ENCODE results near the gene SSR2.
"Not testable (repeated sequence)": the region's sequence is repeated elsewhere in the genome, so short reads cannot be mapped to it uniquely, and the experiment has no call there.

Gene SSR2

DNA sequence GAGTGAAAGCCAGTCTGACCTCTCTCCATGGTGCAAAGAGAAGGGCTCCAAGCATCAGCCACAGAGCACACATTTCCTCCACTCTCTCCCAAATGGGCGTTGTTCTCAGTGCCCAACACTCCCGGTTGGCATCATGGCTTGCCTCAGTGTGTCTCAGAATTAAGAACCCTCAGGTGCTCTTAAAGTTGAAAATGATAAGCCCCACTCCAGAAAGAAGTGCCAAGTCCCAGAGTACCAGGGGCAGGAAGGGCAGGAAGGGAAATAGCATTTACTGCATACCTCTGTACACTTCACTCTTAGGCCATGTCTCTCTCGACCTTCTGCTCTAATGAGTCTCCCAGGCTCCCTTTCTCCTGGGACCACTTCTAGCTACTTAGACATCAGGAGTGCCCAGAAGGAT, 27.2 kb downstream of the SSR2 start:
- no peak for DNase-seq (ENCODE audit: low read depth)

DNA sequence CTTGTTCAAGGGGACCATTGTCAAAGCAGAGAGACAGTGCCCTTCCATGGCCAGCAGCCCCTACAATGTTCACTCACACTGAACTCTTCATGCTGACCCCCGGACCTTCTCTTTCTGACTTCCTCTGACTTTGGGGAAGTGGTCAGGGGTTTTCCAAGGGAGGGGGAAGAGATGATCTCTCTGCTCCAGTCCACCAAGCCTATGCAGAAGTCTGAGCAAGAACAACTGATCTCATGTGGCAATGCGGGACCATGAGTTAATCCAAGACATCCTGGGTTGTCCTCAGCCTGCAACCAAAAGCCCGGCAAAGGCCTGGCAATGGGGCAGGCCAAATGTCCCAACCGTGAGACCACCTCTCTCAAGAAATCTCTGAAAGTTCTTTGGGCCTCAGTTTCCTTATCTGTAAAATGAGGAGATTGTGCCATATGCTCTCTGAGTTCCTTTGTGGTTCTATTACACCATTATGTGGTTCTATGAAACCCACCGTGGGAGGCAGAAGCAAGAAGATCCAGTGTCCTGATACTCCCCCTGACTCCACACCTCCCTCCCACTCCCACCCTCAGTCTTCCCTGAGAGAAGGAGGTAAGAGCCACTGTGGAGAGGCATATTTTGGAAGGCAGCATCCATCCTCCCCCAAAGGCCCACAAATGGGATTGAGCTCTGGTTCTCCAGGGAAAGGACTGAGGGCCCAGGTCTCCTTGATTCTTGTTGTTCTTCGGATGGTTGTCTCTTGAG, 30.6 kb downstream of the SSR2 start:
- no peak for DNase-seq (ENCODE audit: low read depth)

DNA sequence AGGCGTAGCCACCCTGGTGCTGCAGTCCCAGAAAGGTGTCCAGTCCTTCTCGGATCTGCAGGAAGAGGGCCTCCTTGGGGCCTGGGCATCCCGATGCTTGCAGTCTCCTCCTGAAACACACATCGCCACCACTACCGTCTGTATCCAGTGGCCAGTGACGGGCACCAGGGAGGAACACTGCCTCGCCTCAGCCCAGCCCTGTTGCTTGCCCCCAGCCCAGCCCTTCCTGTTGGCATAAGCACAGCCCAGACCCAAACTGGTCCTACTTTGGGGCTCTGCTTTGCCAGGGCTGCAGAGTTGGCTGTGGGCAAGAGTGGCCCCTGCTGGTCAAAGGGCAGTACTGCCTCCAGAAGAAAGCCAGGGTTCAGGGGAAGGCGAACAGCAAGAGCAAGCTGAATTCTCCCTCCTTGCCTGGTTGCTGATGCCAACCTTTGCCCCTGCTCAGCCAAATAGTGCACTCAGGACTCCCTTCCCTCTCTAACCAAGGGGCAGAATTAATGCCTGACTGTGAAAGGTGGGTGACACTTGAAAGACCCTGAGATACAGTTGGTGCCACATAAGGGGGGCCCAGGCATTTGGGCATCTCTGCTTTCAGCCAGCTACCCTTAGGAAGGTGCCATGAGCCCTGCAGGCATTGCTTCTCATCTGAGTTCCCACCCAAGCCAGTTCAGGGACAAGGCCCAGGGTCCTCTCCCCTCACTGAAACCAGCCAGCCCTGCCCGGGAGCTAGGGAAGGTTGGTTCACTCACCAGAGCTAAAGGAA, 31.3 kb downstream of the SSR2 start:
- peak; percentile 59 for DNase-seq (ENCODE audit: low read depth)

DNA sequence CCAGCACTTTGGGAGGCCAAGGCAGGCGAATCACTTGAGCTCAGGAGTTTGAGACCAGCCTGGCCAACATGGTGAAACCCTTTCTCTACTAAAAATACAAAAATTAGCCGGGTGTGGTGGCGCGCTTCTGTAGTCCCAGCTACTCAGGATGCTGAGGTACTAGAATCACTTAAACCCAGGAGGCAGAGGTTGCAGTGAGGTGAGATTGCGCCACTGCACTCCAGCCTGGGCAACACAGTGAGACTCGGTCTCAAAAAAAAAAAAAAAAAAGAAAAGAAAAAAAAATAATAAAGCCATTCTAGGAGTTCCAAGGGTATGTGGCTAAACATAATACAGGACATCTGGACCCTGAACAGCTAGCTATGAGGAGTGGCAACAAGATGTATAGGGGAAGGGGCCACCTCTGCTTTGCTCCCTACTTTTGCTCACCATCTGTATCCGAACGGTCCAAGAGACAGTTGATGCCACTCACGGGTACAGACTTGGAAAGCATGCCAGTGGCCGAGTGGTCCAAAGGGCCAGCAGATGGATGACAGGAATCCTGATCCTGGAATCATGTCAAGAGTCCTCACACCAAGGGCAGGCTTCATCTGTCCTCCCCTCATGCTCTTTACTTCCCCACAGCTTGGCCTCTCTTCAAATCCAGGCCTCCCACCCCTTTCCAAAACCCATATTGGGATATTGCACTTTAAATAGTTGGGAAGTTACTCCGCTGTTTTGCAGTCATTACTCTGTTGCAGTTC, 35.7 kb downstream of the SSR2 start:
- not testable (repeated sequence) for DNase-seq (ENCODE audit: low read depth)

DNA sequence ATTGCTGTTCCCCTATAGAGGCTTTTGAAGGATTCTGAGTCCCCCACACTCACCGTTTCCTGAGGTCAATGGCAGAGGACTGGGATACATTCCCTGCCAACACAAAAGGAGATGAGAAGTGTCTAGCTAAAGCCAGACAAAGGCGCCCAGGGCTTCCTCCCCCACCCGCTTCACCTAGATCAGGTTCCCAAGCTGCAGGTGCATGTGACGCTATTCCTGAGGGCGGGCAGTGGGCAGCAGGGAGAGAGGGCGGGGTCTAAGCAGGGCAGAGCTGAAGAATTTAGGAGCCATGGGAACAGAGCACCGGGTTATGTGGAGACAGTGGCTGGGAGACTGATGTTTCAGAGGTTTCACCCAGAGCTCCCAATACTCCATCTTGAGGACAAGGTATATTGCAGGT, 36.4 kb downstream of the SSR2 start:
- DNase-seq (ENCODE audit: low read depth): no peak

DNA sequence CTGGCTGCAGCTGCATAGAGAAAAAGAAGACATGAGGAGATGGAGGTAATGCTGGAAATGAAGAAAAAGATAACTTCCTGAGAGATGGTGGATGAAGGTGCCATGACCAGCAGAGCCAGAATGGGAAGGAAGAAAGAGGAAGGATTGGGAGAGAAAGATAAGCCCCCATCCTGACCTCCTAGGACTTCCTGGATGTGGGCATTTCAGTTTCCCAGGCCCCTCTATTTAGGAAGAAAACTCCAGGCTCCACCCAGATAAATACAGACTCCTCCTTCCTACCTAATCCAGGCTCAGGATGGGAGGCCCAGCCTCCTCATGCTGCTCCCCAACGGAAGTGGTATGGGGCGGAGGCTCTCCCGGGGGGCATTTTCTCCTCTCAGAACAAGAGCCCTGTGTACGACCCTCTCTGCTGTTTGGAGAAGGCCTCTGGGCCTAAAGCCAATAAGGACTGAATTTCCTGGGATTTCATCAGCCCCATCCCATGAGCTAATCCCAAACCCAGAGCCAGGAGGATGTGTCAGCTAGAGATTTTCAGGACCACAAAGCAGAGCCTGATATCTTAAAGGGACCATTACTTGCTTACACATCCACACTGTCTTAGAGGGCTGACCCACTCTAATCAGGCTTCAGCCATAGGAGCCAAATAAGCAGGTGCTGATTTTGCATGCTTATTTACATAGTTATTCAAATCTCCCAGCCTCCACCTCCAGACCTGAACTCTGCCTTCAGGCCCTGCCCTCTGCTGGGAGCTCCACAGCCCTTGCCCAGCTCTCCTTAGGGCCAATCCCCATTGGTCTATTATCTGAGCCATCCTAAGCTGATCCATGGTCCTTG, 37.3 kb downstream of the SSR2 start:
- no peak for DNase-seq (ENCODE audit: low read depth)

DNA sequence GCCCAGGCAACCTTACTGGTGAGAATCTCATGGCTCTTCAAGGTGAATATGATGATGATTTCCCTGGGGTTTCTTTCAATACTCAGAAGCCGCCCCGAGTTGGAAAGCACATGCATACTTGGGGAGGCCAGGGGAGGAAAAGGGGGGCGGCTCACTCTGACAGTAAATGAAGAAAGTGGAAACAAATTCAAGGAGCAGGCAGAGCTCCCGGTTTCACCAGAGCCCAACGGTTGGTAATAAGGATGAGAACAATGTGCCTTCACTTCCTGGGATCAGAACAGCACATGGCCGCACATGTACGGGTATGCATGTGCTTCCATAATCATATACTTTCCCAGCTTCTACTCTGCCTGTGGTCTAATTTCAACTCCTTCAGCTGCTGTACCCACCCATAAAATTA, 38.6 kb downstream of the SSR2 start:
- DNase-seq (ENCODE audit: low read depth): no peak

DNA sequence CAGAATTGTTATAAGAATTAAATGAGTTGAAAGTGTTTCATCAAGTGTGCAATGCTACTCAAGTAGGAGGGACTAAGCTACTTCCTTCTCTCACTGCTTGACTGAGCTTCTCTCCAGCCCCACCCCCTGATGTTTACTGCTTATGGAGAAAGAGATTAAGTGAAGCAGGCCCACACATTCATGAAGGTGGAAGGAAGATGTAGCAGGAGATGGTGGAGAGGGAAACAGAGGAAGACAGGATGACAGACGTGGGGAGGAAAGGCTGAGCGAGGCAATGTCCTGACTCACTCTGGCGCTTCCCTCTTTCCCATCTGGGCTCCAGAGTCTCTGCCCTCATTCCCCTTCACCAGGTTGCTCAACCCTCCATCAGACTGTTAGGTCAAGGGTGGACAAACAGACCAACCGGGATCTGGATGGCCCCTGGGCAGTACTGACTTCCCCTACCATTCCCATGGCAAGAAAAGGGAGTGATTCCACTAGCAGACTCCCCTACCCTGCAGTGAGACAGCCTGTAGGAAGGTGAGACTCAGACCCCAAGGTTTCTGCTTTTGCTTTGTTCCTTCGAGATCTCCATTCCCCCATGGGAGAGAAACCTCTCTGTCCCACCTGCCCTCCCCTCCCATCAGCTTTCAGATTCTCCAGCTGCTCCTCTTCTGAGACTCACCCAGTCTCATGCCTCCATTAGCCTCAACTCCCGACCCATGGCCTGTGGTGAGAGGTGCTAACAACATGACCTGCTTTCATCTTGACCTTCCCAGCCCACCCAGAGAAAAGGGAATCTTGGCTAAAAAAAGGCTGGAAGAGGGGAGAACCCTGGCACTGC, 39.3 kb downstream of the SSR2 start:
- no peak for DNase-seq (ENCODE audit: low read depth)

DNA sequence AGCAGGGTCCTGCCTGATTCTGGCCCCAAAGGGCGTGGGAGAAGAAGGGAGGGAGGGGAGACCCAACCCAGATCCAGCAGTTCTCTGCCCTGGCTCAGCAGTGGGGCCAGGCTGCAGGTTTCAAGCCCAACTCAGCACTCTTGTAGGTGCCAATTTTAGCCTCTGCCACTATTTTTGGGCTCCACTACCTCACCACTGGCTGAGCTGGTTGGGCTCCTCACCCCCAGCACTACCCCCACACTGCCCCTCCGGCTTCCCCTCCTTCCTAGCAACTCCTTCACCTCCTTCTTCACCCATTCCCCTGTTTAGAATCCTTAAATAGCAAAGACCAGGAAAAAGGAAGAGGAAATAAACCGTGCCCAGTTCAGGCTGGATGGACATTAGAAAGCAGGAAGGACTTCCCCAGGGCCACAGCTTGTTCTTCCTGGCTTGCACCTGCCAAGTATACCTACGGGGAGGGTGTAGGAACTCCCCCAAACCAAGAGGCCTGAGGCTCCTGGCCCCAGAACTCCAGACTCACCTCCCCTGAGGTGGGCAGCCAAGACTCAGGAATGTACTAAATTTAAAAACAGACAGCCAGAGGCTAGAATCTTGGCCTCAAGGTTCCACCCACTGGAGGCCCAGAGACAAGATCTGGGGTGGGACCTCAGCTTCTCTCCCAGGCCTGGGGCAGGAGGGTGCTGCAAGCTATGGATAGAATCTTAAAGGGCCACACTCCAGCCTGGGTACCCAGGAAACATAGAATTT, 41.0 kb downstream of the SSR2 start:
- no peak for DNase-seq (ENCODE audit: low read depth)

DNA sequence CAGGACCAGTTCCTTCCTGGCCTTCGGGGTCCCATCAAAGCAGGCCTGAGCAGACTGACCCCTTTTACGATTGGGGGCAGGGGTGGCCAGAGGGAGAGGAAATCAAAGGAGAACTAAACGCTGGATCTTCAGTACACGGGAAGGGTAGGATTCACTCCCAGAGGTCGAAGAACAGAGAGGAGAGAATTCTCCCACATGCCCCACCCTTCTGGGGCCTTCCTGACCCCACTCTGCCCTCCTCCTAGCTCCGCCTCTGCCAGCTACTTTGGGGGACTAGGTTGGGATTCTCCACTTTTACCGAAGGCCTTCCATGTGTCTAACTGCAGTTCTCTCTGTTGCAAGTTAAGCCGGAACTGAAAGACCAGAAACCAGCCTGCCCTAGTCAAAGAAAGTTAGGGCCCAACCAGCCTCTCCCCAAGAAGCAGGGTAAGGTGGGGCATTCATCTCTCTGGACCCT, 41.8 kb downstream of the SSR2 start:
- DNase-seq (ENCODE audit: low read depth): no peak

DNA sequence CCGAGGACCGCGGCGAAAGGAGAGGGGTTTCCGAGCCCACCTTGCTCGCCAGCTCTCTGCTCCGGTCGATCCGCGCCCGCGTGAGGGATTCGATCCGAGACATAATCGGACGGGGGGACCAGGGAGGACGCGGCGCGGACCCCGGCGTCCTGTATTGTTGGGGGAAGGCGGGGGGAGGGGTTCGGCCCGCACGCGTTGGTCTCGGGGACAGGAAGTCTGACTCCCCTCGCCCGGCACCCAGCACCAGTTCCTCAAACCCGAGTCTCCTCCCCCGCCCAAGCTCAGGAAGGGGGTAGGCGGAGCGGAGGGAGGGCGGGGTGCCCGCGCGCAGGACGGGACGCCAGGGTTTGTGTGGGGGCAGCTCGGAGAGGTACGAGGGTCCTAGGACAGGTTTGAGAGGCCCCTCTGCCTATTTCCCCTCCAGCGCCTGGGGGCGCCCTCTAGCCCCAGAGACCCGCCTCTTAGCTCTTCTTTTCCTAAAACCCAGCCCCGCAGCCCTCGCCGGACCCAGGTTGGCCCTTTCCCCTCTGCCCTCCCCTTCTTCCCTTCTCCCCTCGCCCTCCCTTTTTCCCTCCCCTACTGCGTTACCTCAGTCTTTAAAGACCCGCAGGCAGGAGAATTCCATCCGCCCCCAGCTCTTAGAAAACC, 42.3 kb downstream of the SSR2 start, which contains the start of gene ARHGEF2:
Gene ARHGEF2 (minus strand): TSS at position 223 of the 648 bp plus-strand sequence. CDS start 120 bp downstream, at position 103.
- DNase-seq (ENCODE audit: low read depth): peak; percentile 69

DNA sequence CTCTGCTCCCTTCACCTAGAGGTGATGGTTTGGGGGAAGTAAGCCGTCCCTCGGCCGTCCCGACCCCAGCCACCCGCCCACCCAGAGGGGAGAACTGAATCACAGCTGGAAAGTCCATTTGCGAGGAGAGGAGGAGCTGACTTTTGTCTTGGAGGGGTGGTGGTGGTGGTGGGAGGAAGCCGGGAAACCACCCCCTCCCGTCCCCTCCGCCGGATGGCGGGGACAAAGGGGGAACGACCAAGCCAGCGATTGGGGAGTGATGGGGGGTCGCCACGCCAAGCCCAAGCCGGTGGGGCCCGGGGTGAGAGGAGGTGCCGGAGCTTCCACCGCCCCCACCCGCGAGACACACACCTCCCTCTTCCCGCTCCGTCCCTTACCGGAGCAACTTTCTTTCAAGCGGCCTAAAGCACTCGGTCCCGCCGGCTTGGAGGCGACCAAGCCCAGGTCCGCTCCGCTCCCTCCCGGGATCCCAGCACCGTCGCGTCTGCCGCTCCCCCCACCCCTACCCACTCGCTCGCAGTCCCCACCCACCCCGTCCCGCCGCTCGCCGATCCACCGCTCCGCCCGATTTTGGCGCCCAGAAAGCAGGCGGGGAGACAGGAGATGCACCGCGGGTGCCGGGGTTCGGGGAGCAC, 42.9 kb downstream of the SSR2 start:
- peak; percentile 59 for DNase-seq (ENCODE audit: low read depth)

DNA sequence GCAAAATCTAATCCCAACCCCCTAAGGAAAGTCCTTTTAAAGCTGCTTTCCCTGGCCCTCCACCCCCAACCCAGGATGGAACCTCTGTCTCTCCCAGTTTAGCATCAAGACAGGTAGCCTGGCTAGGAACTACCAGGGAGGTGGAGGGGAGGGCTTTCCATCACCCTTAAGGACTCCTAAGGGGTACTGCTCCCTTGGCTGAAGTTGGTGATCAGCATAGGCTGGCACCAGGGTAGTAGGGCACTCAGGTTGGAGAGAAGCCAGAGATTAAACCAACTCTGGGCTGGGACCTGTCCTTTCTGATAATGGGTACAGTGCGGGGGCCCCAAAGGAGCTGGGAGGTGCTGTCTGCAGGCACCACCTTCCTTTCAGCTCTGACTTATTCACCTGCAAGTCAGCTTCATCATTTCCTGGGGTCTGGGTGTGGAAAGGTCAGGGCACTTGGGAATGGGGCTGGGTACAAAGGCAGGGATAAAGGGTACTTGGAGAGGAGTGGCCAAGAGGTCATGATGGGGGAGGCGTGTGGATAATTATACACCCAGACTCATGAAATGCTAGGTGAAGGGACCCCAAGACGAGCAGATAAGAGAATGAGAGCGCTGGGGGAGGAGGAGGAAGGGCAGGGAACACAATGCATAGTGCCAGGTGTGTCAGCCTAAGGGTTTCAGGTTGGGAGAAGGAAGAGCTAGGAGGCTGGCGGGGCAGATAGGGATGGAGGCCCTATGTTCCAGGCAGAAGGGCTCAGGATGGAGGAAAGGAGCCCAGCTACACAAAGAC, 43.6 kb downstream of the SSR2 start:
- no peak for DNase-seq (ENCODE audit: low read depth)

DNA sequence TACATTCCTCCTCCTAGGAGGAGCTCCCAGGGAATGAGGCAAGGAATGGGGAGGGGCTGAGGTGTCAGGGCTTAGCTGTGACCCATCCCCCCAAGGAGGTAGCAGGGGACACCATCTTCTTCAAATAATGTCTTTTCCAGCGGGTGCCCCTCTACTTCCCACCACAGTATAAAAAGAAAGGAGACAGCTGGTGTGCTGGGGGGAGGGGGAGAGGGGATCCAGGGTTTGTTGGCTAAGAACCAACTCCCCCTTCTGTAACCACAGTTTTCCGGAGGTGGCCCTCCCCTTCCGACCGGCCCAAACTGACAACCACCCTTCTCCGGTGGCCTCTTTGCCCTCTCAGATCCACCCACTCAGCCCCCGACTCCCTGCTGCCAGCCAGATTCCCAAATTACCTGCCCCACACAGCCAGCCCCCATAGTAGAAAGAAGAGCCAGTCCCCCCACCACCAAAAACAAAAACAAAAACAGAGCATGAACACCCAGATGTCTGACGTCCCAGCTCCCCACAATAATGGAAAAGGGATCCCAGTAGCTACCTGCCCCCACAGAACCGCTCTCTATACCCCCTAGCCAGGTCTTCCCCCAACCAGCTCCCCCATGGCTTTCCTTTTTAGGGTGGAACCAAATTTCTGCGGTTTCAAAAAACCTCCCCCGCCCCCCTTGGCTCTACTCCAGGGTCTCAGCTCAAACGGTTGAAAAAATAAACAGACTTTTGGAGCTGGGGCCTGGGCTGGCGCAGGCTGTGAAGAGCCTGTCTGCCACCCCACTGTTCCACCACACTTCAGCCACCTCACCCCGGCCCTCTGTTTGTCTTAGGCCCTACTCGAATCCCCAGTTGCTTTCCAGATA, 44.5 kb downstream of the SSR2 start:
- DNase-seq (ENCODE audit: low read depth): peak; percentile 34

DNA sequence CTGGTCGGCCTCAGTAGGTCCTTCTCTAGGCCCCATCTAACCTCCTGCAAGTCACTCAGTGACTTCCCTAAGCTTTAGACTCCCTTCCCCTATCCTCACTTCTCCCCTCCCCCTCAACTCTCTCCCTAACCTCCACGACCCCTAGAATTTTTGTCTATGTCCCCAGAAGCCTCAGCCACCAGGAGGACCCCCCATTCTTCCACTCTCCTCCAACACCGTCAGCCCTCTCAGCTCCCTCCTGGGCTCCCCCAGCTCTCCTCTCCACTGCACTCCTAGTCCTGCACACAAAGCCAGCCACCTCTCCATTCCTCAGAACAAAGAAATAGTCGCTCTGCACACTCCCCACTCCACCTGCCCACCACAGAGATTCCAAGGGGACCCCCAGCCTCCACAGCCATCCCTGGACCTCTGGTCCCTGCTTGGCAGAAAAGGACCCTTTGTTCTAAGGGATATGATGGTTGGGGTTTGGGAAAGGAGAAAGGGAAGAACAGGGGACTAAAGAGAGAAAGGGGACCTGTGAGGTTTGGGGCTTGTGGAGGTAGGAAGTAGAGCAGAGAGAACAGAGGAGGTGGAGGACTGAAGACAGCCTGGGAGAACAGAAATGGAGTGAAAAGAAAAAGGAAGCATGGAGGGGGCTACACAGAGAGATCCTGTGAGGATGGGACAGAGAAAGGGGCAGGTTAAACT, 45.2 kb downstream of the SSR2 start:
- no peak for DNase-seq (ENCODE audit: low read depth)

DNA sequence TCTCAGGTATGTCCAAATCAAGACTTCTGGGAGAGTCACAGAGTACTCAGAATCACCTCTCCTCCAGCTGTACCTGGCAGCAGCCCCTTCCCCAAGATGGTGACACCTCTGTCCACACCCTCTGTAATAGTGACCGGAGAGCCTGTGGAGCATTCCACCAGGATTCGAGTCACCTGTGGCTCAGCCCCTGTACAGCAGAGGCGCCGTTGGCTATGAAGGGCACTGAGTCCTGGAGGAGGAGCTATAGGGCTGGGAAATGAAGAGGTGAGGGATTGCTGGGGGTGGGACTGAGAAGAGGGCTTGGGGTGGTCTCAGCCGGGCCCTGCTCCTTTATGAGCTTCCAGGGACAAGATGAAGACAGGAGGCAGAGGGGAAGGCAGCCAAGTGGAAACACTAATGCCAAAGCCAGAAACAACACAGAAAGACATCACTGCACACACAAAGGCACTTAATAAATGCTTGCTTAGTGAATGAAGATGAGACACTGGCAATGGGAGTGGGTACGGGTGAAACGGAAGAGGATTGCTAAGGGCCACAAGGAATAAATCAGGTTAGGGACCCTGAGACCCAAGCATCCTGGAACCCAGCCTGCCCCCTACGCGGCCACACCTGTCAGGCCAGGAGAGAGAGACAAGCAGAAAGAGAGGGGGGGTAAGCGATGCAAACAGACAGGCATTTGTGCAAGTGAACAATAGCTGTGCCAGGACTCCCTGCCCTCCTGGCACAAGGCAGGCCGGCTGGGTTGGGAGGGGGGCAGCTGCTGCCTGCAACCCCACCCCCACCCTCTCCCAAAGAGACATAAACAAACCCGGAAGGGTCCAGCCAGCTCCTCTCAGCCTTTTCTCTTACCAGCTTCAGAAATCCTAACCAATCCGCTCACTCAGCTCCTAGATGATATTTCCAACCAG, 46.3 kb downstream of the SSR2 start:
- DNase-seq (ENCODE audit: low read depth): no peak
